HG02623 (cell line): ENCODE data around the gene CSNK1G2.

Source experiments
- ATAC-seq: cut with Tn5 transposase; IDR thresholded peaks from one replicate; pipeline ENCODE4 v1.9.1; 2021; ENCODE audit warnings: moderate library complexity; ENCODE audit not compliant: unreplicated experiment

Gene CSNK1G2

GRCh38 chr19:1941146-1942077 is at the start of gene CSNK1G2:
Gene CSNK1G2, plus strand, starts transcription at chr19:1941172. Its CDS starts 28,601 bp downstream, at chr19:1969773.
- ATAC-seq: peak; percentile 52

- no peak for ATAC-seq
These were observed 47.2 kb upstream of the CSNK1G2 start for GRCh38 chr19:1893791-1894190.

GRCh38 chr19:1896508-1896907 is 44.5 kb upstream of the CSNK1G2 start:
- no peak for ATAC-seq

- no peak for ATAC-seq
These were observed 39.0 kb upstream of the CSNK1G2 start for GRCh38 chr19:1901940-1902404.

- ATAC-seq: no peak
These were observed 38.0 kb upstream of the CSNK1G2 start for GRCh38 chr19:1902923-1903322.

- no peak for ATAC-seq
These were observed 36.2 kb upstream of the CSNK1G2 start for GRCh38 chr19:1904860-1905109.

- ATAC-seq: peak; percentile 80
These were observed 35.7 kb upstream of the CSNK1G2 start, which contains the start of the genes ADAT3 and SCAMP4 for GRCh38 chr19:1905110-1905862. Gene ADAT3, plus strand, starts transcription at chr19:1905399. Its CDS starts 6,649 bp downstream, at chr19:1912048. Gene SCAMP4, plus strand, starts transcription at chr19:1905399. Its CDS starts 9,621 bp downstream, at chr19:1915020.

- no peak for ATAC-seq
These were observed 35.1 kb upstream of the CSNK1G2 start for GRCh38 chr19:1905863-1906375.

- no peak for ATAC-seq
These were observed 33.9 kb upstream of the CSNK1G2 start for GRCh38 chr19:1906985-1907562.

- no peak for ATAC-seq
These were observed 33.2 kb upstream of the CSNK1G2 start for GRCh38 chr19:1907563-1908363.

GRCh38 chr19:1908364-1908678 is 32.7 kb upstream of the CSNK1G2 start:
- ATAC-seq: no peak

- ATAC-seq: no peak
These were observed 31.3 kb upstream of the CSNK1G2 start for GRCh38 chr19:1909761-1910080.

GRCh38 chr19:1910177-1910576 is 30.8 kb upstream of the CSNK1G2 start:
- no peak for ATAC-seq

GRCh38 chr19:1911098-1911497 is 29.9 kb upstream of the CSNK1G2 start:
- no peak for ATAC-seq

- no peak for ATAC-seq
These were observed 29.0 kb upstream of the CSNK1G2 start for GRCh38 chr19:1911995-1912394.

GRCh38 chr19:1912760-1913505 is 28.0 kb upstream of the CSNK1G2 start:
- no peak for ATAC-seq

GRCh38 chr19:1913781-1914577 is 27.0 kb upstream of the CSNK1G2 start:
- no peak for ATAC-seq

GRCh38 chr19:1914826-1915341 is 26.1 kb upstream of the CSNK1G2 start:
- no peak for ATAC-seq

GRCh38 chr19:1917146-1917545 is 23.8 kb upstream of the CSNK1G2 start:
- no peak for ATAC-seq
